Heart left ventricle (tissue), 16 donors: ENCODE data around the gene DMAC2. TPM values are rescaled to one million over a fixed set of nuclear protein-coding genes. Genes with fewer than 3 reads are reported as not detected.
A peak's percentile ranks its signal among the peaks of the same experiment; 100 is the strongest.

ENCODE experiments used
- ATAC-seq, 4 donors: fragments of 200-7000 bp; cut with Tn5 transposase; one replicate each; pipeline ENCODE4 v1.9.1; 2020 to 2022; ENCODE audit warnings: moderate library complexity in 4 of 4, mild to moderate bottlenecking in 3 of 4, moderate number of reproducible peaks in 1 of 4
- DNase-seq, 5 donors: peaks; one replicate each; pipeline ENCODE4 v3.0.0-alpha.2; 2020
- H3K27ac ChIP-seq, 12 donors: fragments of 200-600 bp; sonication (generic) in 4 of 12; one replicate each; pipeline versions ENCODE4 v1.5.0 to v1.8.0; 2016 to 2022; ENCODE audit warnings: mild to moderate bottlenecking in 2 of 12
- H3K27me3 ChIP-seq, 9 donors: fragments of 200-600 bp; sonication (generic) in 2 of 9; one replicate each; pipeline versions ENCODE4 v1.5.1 to v1.8.0; 2016 to 2022; ENCODE audit warnings: mild to moderate bottlenecking in 3 of 9
- H3K36me3 ChIP-seq, 9 donors: fragments of 200-600 bp; sonication (generic) in 2 of 9; one replicate each; pipeline versions ENCODE4 v1.5.0 to v1.8.0; 2018 to 2022; ENCODE audit warnings: mild to moderate bottlenecking in 2 of 9
- H3K4me1 ChIP-seq, 12 donors: fragments of 200-600 bp; sonication (generic) in 4 of 12; one replicate each; pipeline versions ENCODE4 v1.5.0 to v1.8.0; 2016 to 2022; ENCODE audit warnings: mild to moderate bottlenecking in 3 of 12
- H3K4me3 ChIP-seq, 12 donors: fragments of 200-600 bp; sonication (generic) in 4 of 12; one replicate each; pipeline versions ENCODE4 v1.5.0 to v1.8.0; 2017 to 2022; ENCODE audit warnings: mild to moderate bottlenecking in 9 of 12, moderate library complexity in 4 of 12
- H3K9me3 ChIP-seq, 12 donors: fragments of 200-600 bp; sonication (generic) in 4 of 12; one replicate each; pipeline versions ENCODE4 v1.5.0 to v1.8.0; 2016 to 2022; ENCODE audit warnings: mild to moderate bottlenecking in 1 of 12
- POLR2A ChIP-seq, 2 donors: fragments of 450-650 bp; IDR thresholded peaks; one replicate each; pipeline ENCODE4 v1.6.1; 2017; ENCODE audit warnings: antibody characterized with exemption in 2 of 2, mild to moderate bottlenecking in 2 of 2, moderate library complexity in 2 of 2
- WGBS, 4 donors: extraction: QIAGEN DNeasy Blood & Tissue Kit in 2 of 4; methylation state at CpG; one replicate each; pipeline versions ENCODE4 v1.1.5 to v1.1.7; 2013 to 2018; 5-methylcytosine and 5-hydroxymethylcytosine counted together
- intact Hi-C, 10 donors: fragments of 100-400 bp; cut with DNase I; formaldehyde crosslinking; loops; one replicate each; pipeline versions ENCODE4 v1.11.1 to v1.14.2; 2022
- polyA plus RNA-seq, 2 donors: library from polyadenylated mRNA; stranded (reverse); fragments of 200-250 nt; gene quantifications; one replicate each; pipeline ENCODE4 v1.2.3, GENCODE V29; 2013
- total RNA-seq, 9 donors: library from RNA; depleted of rRNA in 2 of 9; stranded (reverse); fragments of >200 nt in 2 of 9; fragmentation: NEBNext Ultra II Directional in 3 of 9; extraction: Animal tissue kit (Norgen Biotek cat#: 25700) in 3 of 9; gene quantifications; one replicate each; pipeline versions ENCODE4 v1.1.0 to v1.2.4, GENCODE V29; 2016 to 2023
- TF ChIP-seq, protein P1 (sequence below), 12 donors: fragments of 200-600 bp; sonication (generic) in 4 of 12; IDR thresholded peaks; one replicate each; pipeline versions ENCODE4 v1.5.0 to v1.8.0; 2018 to 2022; ENCODE audit warnings: antibody characterized with exemption in 12 of 12, mild to moderate bottlenecking in 5 of 12
- donor health status: ischemic (EF 13 %, LVEDD 7.1; RV severe dilation, severe dysfunction).
- donor health status: healthy with polysubstance abuse.
- donor health status: DM: no; HTN: yes; CAD: no.
- donor health status: DM: no; HTN: no; CAD: no.
- donor health status: ischemic (EF 25% LVEDD 6.9; RV normal size, moderate dysfunction).
- donor health status: ischemic (EF 25% LVEDD 5.7; RV mildly dilated, moderate dysfunction).
- donor health status: healthy.
- donor health status: DM: yes; HTN: yes; CAD: no.
- donor health status: ischemic (EF 35%, LVEDD 5.7; RV mildly dilated, moderate dysfunction).
- donor health status: nonischemic (EF 11% LVEDD 7.7; RV severe dilation, severe dysfunction).
- donor health status: DM: yes; HTN: yes; CAD: no.
- donor health status: PGD.
- donor health status: ischemic (EF 29% LVEDD 5.4; RV normal size, mild dysfunction).
- donor health status: nonischemic (EF 23%, LVEDD 6.1; RV moderate dilation, normal function).

The DMAC2 gene
- total and polyA plus RNA-seq, 11 donors: 67.9 to 138 (median 114) TPM

DNA sequence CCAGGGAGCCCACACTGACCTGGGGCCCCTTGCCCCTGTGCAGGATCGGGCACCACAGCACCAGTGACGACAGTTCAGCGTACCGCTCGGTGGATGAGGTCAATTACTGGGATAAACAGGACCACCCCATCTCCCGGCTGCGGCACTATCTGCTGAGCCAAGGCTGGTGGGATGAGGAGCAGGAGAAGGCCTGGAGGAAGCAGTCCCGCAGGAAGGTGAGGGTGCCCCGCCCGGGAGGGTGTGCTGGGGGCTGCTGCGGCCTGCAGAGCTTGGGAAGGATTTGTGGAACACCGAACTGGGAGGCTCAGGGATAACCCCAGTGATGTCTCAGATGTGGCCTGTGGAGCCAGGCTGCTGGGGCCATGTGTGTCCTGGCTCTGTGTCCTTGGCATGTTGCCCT, 16.8 kb downstream of the DMAC2 start:
- H3K36me3 ChIP-seq: peaks cover 0 to 82% (median 58%) of the 10 kb centered on the region in 9 donors
- ATAC-seq (no peak), DNase-seq (no peak)
- intact Hi-C loops: loop anchor here in 1 of 10 donors (10.0 kb wide), 1 partner anchor 108 kb away; the partner anchor contains the start of gene CCDC97
- no peak overlapping the region for H3K4me3 ChIP-seq
- no peaks in the 10 kb centered on the region for H3K9me3 ChIP-seq
- peaks cover under 1 to 76% (median 39%) of the 10 kb centered on the region in 12 donors for H3K4me1 ChIP-seq
- 85 to 88% (median 85%) methylated on average over 9 to 12 of the region's 12 CpGs for WGBS, 4 donors
- TF ChIP-seq POLR2A (IDR thresholded peaks at IDR 0.05): no peak
- TF ChIP-seq, protein P1, sequence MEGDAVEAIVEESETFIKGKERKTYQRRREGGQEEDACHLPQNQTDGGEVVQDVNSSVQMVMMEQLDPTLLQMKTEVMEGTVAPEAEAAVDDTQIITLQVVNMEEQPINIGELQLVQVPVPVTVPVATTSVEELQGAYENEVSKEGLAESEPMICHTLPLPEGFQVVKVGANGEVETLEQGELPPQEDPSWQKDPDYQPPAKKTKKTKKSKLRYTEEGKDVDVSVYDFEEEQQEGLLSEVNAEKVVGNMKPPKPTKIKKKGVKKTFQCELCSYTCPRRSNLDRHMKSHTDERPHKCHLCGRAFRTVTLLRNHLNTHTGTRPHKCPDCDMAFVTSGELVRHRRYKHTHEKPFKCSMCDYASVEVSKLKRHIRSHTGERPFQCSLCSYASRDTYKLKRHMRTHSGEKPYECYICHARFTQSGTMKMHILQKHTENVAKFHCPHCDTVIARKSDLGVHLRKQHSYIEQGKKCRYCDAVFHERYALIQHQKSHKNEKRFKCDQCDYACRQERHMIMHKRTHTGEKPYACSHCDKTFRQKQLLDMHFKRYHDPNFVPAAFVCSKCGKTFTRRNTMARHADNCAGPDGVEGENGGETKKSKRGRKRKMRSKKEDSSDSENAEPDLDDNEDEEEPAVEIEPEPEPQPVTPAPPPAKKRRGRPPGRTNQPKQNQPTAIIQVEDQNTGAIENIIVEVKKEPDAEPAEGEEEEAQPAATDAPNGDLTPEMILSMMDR (IDR thresholded peaks at IDR 0.05): no peak
- H3K27me3 ChIP-seq: no peaks in the 10 kb centered on the region
- H3K27ac ChIP-seq: peak overlapping the region in 1 of 12 donors; percentile 28

DNA sequence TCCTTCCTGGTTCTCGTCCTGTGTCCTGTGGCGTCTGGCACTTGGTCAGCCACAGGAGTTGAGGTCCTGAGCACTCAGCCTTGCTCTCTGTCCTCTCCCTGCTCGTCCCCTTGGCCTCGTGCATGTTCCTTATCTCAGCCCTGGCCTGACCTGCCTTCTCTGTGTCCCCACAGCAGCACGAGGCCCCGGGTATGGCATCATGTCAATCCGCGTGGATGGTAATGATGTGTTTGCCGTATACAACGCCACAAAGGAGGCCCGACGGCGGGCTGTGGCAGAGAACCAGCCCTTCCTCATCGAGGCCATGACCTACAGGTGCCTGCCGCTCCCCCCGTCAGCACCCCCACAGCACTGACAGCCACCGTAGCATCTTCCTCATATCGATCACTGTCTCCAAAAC, 17.3 kb downstream of the DMAC2 start:
- TF ChIP-seq, protein P1 (IDR thresholded peaks at IDR 0.05): no peak
- TF ChIP-seq POLR2A (IDR thresholded peaks at IDR 0.05): no peak
- Histone ChIP-seq H3K9me3 (no peaks in the 10 kb centered on the region), H3K4me1 (peaks cover 0 to 71% (median 36%) of the 10 kb centered on the region in 12 donors), H3K36me3 (peaks cover 0 to 87% (median 62%) of the 10 kb centered on the region in 9 donors), H3K27ac (peak overlapping the region in 4 of 12 donors; percentile 14 to 90 (median 28)), H3K4me3 (no peak overlapping the region), H3K27me3 (no peaks in the 10 kb centered on the region)
- WGBS, 4 donors: 58 to 75% (median 63%) methylated on average over 18 of the region's 18 CpGs
- intact Hi-C loops: loop anchor here in 1 of 10 donors (10.0 kb wide), 1 partner anchor 108 kb away; the partner anchor contains the start of gene CCDC97
- ATAC-seq (peak in 1 of 4 donors; percentile 12), DNase-seq (peak in 1 of 5 donors; percentile 57)

DNA sequence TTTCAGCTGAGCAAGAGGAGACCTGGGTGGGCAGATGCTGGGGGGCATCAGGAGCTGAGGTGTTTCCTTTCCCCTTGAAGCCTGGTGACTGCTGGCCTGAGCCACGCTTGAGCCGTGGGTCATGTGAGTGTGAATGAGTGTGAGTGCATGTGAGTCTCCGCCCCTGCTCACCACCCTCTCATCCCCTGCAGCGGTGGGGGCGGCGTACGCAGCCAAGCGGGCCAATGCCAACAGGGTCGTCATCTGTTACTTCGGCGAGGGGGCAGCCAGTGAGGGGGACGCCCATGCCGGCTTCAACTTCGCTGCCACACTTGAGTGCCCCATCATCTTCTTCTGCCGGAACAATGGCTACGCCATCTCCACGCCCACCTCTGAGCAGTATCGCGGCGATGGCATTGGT, 17.7 kb downstream of the DMAC2 start:
- H3K4me1 ChIP-seq: peaks cover 0 to 66% (median 34%) of the 10 kb centered on the region in 12 donors
- TF ChIP-seq, protein P1 (IDR thresholded peaks at IDR 0.05): no peak
- TF ChIP-seq POLR2A (IDR thresholded peaks at IDR 0.05): no peak
- H3K9me3 ChIP-seq: no peaks in the 10 kb centered on the region
- H3K27me3 ChIP-seq: no peaks in the 10 kb centered on the region
- H3K4me3 ChIP-seq: no peak overlapping the region
- WGBS, 4 donors: 86 to 93% (median 90%) methylated on average over 14 to 20 of the region's 20 CpGs
- no peak for ATAC-seq
- no peak for DNase-seq
- intact Hi-C loops: loop anchor here in 1 of 10 donors (10.0 kb wide), 1 partner anchor 107 kb away; the partner anchor contains the start of gene CCDC97
- H3K27ac ChIP-seq: peak overlapping the region in 5 of 12 donors; percentile 4 to 90 (median 23)
- peaks cover 0 to 92% (median 67%) of the 10 kb centered on the region in 9 donors for H3K36me3 ChIP-seq

DNA sequence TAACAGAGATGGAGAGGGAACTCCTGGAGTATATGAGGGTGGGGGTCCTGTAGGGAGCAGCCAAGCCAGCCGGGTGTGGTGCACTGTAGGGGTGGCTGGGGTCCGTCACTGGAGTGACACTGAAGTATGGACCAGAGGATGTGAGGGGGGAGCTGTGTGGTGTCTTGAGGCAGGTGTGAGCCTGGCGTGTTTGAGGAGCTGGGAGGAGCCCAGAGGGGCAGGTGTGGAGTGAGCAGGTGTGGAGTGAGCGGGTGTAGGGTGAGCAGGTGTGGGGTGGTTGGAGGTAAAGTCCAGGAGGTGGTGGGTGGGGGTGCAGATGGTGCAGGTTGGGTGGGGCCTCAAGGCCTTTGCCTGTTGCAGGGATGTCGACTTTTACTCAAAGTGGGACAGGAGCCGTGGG, 18.4 kb downstream of the DMAC2 start:
- intact Hi-C loops: loop anchor here in 1 of 10 donors (10.0 kb wide), 1 partner anchor 107 kb away; the partner anchor contains the start of gene CCDC97
- H3K4me3 ChIP-seq: no peak overlapping the region
- peaks cover 0 to 97% (median 74%) of the 10 kb centered on the region in 9 donors for H3K36me3 ChIP-seq
- ATAC-seq (no peak), DNase-seq (no peak)
- H3K9me3 ChIP-seq: no peaks in the 10 kb centered on the region
- H3K4me1 ChIP-seq: peaks cover 0 to 59% (median 27%) of the 10 kb centered on the region in 12 donors
- H3K27me3 ChIP-seq: no peaks in the 10 kb centered on the region
- 88 to 90% (median 89%) methylated on average over 6 of the region's 6 CpGs for WGBS, 4 donors
- TF ChIP-seq, protein P1 (IDR thresholded peaks at IDR 0.05): no peak
- TF ChIP-seq POLR2A (IDR thresholded peaks at IDR 0.05): no peak
- H3K27ac ChIP-seq: peak overlapping the region in 3 of 12 donors; percentile 4 to 90 (median 48)
